GM18526 (cell line): ENCODE results near the gene GMNN.

ENCODE experiments used
- POLR2A ChIP-seq: IDR thresholded peaks from 3 replicates; pipeline ENCODE4 v1.6.1; 2011; ENCODE audit not compliant: insufficient read length; ENCODE audit errors: extremely low read depth

The GMNN gene

DNA sequence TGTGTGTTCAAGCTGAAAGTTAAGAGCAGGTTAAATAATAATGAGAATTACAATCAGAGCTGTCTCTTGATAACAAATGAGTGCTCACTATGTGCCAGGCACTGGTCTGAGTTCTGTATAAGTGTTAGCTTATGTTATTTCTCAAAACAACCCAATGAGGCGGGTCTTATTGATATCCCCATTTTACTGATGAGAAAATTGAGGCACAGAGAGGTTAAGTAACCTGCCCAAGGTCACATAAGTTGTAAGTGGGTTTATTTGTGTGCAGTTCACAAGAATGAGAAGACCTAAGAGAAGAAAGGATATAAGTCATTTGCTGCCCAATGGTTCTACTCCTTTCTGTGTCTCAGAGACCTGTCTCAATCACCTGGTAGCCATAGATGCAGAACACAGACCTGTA is 58.1 kb downstream of the GMNN start:
- TF ChIP-seq POLR2A: no peak

DNA sequence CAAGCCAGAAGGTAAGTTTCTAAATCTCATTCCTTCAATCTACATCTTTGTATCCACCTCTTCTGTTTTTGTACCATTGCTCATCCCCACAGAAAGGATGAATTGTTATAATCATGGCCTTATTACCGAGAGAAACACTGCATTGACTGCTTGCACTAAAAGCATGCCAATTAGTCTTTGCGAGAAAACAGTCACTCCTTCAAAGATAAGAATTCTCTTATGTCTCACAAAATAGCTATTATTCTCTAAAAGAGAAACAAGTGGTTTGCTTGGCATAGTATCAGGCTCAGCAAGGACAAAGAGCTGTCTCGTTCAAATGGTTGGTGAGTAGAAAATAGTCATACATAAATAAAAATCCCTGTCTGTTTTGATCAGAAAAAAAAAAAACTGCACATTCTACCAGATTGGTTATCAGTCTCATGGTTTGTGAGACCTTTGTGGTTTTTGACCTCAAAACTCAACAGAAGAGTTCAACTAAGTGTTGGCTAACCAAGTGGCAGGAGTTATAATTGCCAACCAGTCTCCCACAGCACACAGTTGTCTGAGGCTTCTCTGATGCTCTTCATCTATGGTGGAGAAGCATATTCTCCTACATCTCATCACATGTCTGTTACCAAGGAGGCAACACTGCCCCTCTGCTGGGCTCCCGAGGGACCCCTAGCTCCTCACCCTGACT is 59.1 kb downstream of the GMNN start:
- TF ChIP-seq POLR2A: no peak
